Effector memory CD4-positive, alpha-beta T cell (primary cell): ENCODE measurements around the gene POU1F1.

Experiments
- DNase-seq, 3 donors: peaks; one replicate each; pipeline ENCODE4 v3.0.0-alpha.2; 2020
- H3K27ac ChIP-seq: 2 replicates; pipeline ENCODE4 v1.7.0; 2013; ENCODE audit warnings: mild to moderate bottlenecking, low read length, moderate library complexity; ENCODE audit not compliant: insufficient read depth, poor library complexity, severe bottlenecking
- H3K27me3 ChIP-seq: replicated peaks from 2 replicates; pipeline ENCODE4 v1.7.0; 2013; ENCODE audit warnings: mild to moderate bottlenecking, low read length; ENCODE audit not compliant: insufficient read depth, control insufficient read depth, poor library complexity, severe bottlenecking
- H3K36me3 ChIP-seq: 2 replicates; pipeline ENCODE4 v1.7.0; 2013; ENCODE audit warnings: mild to moderate bottlenecking, low read length, moderate library complexity; ENCODE audit not compliant: control insufficient read depth, insufficient read depth
- H3K4me1 ChIP-seq: 2 replicates; pipeline ENCODE4 v1.7.0; 2013; ENCODE audit warnings: low read length, mild to moderate bottlenecking; ENCODE audit not compliant: control insufficient read depth, insufficient read depth, poor library complexity, severe bottlenecking
- H3K4me3 ChIP-seq: 2 replicates; pipeline ENCODE4 v1.7.0; 2013; ENCODE audit warnings: low read length, low read depth, mild to moderate bottlenecking; ENCODE audit not compliant: insufficient read depth, poor library complexity, severe bottlenecking
- H3K9me3 ChIP-seq: 2 replicates; pipeline ENCODE4 v1.7.0; 2013; ENCODE audit warnings: mild to moderate bottlenecking, low read length, moderate library complexity; ENCODE audit not compliant: control insufficient read depth
- total RNA-seq, 3 donors: gene quantifications; one replicate each; lab custom pipeline; 2026; lab: John Stamatoyannopoulos, UW

POU1F1 gene, protein sequence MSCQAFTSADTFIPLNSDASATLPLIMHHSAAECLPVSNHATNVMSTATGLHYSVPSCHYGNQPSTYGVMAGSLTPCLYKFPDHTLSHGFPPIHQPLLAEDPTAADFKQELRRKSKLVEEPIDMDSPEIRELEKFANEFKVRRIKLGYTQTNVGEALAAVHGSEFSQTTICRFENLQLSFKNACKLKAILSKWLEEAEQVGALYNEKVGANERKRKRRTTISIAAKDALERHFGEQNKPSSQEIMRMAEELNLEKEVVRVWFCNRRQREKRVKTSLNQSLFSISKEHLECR
- total RNA-seq, result 0 reads per million in 3 donors

DNA sequence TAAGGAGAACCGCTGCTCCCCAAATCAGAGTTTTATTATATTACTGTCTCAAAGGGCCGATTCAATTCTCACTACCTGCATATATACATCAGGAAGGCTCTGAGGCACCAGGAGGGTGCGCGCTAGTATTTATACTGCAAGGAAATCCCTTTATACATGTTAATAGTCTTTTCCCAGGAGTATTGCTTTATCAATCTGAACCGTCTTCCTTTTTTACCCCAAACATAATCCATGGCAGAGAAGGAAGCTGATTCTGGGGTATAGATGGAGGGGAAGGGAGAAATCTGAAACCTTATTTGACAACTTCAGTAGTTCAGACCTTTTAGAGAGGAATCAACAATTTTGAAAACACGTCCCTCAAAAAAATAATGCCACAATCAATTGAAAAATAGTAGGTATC is at the start of gene POU1F1:
Gene POU1F1, minus strand, starts transcription at position 101 of the 400 bp plus-strand sequence. CDS start 122 bp downstream, outside the sequence.
- DNase-seq, result no peak
- no peak within 1 kb of the TSS for H3K27ac ChIP-seq
- no peaks in the 10 kb centered on the region for H3K9me3 ChIP-seq
- H3K4me1 ChIP-seq, result no peaks in the 10 kb centered on the region
- no peaks in the 10 kb centered on the region for H3K36me3 ChIP-seq
- no peak within 1 kb of the TSS for H3K4me3 ChIP-seq
- H3K27me3 ChIP-seq, result no peaks in the 10 kb centered on the region

DNA sequence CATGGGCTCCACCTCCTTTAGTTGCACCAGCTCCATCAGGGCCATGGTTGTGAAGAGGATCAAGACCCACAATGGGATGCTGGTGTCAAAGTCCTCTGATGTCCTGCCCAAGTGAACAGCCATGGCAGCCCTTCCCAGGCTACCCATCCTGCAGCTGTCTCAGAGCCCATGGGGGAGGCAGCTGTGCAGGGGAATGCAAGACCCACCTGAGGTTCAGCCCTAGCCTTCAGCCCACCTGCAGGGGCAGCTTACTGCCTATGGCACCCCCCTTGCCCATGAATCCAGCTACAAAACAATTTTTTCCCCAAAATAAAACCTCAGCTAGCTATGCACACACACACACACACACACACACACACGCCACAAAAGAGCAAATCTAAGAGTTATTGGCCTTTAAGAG is 48.2 kb upstream of the POU1F1 start:
- Histone ChIP-seq H3K4me3 (no peak overlapping the region), H3K36me3 (no peaks in the 10 kb centered on the region), H3K9me3 (no peaks in the 10 kb centered on the region), H3K27ac (no peak overlapping the region), H3K4me1 (no peaks in the 10 kb centered on the region), H3K27me3 (no peaks in the 10 kb centered on the region)
- no peak for DNase-seq

DNA sequence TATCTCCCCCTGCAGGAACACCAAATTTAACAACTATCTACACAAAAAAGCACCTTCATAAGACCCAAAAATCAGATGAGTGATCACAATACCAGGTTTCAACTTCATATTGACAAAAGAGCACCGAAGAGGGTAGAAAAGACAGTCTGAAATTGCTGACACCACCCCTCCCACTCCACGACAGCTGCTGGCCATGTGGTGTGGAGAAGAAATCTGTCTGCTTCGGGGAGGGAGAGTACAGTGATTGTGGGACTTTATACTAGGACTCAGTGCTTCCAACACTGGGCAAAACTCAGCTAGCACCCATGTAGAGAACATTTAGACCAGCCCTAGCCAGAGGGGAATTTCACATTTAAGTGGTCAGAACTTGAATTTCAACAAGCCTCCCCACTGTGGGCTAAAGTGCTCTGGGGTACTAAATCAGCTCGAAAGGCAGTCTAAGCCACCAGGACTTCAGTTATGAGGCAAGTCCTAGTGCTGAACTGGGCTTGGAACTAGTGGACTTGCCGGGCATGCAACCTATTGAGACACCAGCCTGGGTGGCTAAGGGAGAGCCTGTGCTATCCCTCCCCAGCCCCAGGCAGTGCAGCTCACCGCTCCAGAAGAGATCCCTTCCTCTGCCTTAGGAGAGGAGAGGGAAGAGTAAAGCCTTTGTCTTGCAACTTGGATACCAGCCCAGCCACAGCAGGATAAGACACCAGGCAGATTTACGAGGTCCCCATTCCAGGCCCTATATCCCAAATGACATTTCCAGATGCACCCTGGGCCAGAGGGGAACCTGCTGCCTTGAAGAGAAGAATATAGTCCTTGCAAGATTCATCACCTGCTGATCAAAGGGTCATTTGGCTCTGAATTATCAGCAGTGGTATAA is 44.6 kb upstream of the POU1F1 start:
- Histone ChIP-seq H3K9me3 (no peaks in the 10 kb centered on the region), H3K4me1 (no peaks in the 10 kb centered on the region), H3K4me3 (no peak overlapping the region), H3K27me3 (no peaks in the 10 kb centered on the region), H3K27ac (no peak overlapping the region), H3K36me3 (no peaks in the 10 kb centered on the region)
- no peak for DNase-seq

DNA sequence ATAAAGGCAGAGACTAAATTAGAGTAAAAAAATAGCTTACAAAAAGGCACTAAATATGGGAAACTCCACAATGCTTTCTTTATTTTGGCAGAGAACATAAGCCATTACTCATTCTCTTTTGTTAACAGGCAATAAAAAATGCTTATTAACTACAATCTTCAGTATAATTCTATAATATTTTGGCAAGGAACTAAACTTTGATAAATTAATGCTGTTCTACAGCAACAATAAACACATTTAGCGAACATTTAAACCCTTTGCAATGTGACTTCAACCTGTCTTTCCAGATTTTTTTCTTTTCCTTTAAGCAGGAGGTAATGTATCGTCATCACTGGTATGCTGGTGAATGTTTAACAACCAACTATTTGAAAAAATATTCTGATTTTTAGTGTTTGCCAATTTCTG is 42.2 kb upstream of the POU1F1 start:
- Histone ChIP-seq H3K27me3 (no peaks in the 10 kb centered on the region), H3K4me3 (no peak overlapping the region), H3K36me3 (no peaks in the 10 kb centered on the region), H3K9me3 (no peaks in the 10 kb centered on the region), H3K4me1 (no peaks in the 10 kb centered on the region), H3K27ac (no peak overlapping the region)
- DNase-seq, result no peak

DNA sequence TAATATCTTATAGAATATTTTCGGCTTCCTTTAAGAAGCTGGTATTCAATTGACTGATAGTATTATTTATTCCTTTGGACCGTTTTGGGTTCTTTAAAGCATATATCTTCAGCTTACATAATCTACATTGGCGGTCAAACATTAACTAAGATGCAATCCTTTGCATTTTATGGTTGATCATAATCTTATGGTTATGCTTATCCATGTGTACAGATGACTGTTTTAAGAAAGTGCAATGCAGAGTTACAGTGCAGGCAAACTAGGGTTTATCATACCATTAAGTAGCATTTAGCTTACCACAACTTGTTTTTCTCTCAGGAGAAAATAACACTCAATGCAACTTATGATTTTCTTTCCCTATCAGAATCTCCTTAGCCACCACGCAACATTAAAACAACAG is 41.4 kb upstream of the POU1F1 start:
- Histone ChIP-seq H3K9me3 (no peaks in the 10 kb centered on the region), H3K4me1 (no peaks in the 10 kb centered on the region), H3K36me3 (no peaks in the 10 kb centered on the region), H3K27me3 (no peaks in the 10 kb centered on the region), H3K27ac (no peak overlapping the region), H3K4me3 (no peak overlapping the region)
- DNase-seq, result no peak

DNA sequence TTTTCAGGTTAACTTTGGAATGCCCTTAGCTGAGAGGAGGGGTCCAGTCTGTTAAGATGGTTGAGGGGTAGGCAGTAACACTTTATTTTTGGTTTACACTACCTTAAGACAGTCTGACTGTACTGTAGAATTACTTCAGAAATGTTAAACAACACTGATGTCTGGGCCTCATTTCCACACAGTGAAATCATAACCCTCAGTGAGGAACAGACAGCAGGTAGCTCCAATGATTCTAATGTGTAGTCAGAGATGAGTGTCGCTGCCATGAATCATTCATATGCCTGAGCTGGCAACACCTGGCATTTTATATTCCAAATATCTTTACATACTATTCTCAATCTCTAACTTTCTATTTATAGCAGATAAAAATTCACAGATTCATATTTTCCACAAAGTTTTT is 37.3 kb upstream of the POU1F1 start:
- Histone ChIP-seq H3K4me3 (no peak overlapping the region), H3K36me3 (no peaks in the 10 kb centered on the region), H3K27ac (no peak overlapping the region), H3K27me3 (no peaks in the 10 kb centered on the region), H3K4me1 (no peaks in the 10 kb centered on the region), H3K9me3 (no peaks in the 10 kb centered on the region)
- DNase-seq, result no peak

DNA sequence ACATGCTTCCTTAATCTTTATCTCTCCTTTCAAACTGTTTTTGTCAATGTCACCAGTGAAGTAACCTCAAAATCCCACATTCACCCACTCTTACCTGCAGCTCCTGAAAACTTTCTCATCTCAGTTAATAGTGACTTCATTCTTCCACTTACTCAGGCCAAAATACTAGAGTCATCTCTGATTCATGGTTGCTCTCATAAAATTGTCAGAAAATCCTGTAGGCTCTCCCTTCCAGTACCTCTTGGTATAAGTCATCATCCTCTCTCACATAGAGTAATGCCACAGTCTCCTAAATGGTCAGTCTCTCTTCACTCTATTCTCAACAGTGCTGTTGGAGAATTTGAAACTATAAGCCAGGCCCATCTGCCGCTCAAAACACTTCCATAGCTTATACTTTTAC is 34.9 kb upstream of the POU1F1 start:
- Histone ChIP-seq H3K9me3 (no peaks in the 10 kb centered on the region), H3K4me1 (no peaks in the 10 kb centered on the region), H3K36me3 (no peaks in the 10 kb centered on the region), H3K4me3 (no peak overlapping the region), H3K27me3 (no peaks in the 10 kb centered on the region), H3K27ac (no peak overlapping the region)
- DNase-seq, result no peak

DNA sequence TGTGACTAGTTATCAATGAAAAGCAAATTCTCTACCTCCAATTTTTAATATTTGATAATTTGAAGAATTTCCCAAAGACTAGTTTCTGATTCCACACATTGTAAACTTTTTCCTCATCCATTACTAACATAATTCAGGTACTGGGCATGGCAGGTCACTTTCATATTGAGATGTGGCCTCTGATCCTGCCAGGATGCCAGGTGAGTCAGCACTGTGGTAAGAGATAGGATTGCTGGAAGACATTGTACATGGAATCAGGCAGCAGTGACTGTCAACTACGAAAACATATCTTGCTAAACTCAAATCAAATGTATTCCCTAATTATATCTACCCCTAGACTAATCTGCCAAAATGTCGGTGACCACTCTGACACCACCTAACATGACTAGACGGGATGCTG is 33.2 kb upstream of the POU1F1 start:
- Histone ChIP-seq H3K27me3 (no peaks in the 10 kb centered on the region), H3K27ac (no peak overlapping the region), H3K4me1 (no peaks in the 10 kb centered on the region), H3K36me3 (no peaks in the 10 kb centered on the region), H3K4me3 (no peak overlapping the region), H3K9me3 (no peaks in the 10 kb centered on the region)
- DNase-seq, result no peak

DNA sequence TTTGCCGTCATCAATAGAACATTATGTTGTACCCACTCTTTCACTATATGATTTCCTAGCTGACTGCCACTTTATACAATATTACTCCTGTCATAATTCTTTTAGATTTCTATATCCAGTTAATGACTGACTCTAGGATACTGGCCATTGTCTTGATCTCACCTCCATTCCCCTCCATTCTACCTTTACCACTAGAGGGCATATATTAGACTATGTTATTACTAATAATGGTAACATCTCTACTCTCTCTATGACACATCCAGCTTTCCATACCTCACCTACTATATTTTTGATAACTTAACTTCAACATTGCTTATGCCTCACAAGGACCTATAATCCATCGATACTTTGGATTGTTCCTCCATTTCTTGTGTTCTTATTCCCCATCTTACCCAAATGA is 31.4 kb upstream of the POU1F1 start:
- H3K9me3 ChIP-seq, result no peaks in the 10 kb centered on the region
- no peaks in the 10 kb centered on the region for H3K27me3 ChIP-seq
- DNase-seq, result no peak
- no peaks in the 10 kb centered on the region for H3K36me3 ChIP-seq
- H3K4me1 ChIP-seq, result no peaks in the 10 kb centered on the region
- H3K27ac ChIP-seq, result no peak overlapping the region
- H3K4me3 ChIP-seq, result no peak overlapping the region

DNA sequence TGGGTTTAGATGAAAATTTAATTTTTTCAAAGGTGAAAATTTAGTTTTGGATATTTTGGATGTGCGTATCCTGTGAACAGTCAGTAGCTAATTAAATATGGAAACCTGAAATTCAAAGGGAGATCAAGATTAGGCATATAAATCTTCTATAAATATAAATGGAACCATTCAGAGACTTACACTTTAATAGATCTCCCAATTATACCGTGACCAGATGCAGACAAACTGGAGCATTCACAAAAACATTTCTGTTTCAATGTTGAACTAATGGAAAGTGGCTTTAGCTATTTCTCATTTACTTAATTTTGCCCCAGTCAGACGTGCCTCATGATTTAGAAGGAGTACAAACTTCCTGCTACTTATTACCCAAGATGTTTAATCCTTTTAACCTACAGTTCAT is 29.1 kb upstream of the POU1F1 start:
- H3K27ac ChIP-seq, result no peak overlapping the region
- H3K4me3 ChIP-seq, result no peak overlapping the region
- no peaks in the 10 kb centered on the region for H3K36me3 ChIP-seq
- DNase-seq, result no peak
- no peaks in the 10 kb centered on the region for H3K9me3 ChIP-seq
- no peaks in the 10 kb centered on the region for H3K4me1 ChIP-seq
- H3K27me3 ChIP-seq, result no peaks in the 10 kb centered on the region
